K562 (cell line): ENCODE data around the gene SETX. TPM values are rescaled to one million over a fixed set of nuclear protein-coding genes. Genes with fewer than 3 reads are reported as not detected.
A peak's percentile ranks its signal among the peaks of the same experiment; 100 is the strongest.

Experiments used
- CREM ChIP-seq: IDR thresholded peaks from 2 replicates; pipeline ENCODE4 v1.6.1; 2014; ENCODE audit warnings: antibody characterized with exemption, low read depth
- ETV5 ChIP-seq: sonication (generic); formaldehyde crosslinking; IDR thresholded peaks from 2 replicates; pipeline ENCODE4 v1.4.0; 2020; ENCODE audit warnings: low read depth, mild to moderate bottlenecking, missing genetic modification reagents
- HDAC1 ChIP-seq, 2 experiments: fragments of 450-650 bp; IDR thresholded peaks; 2 replicates each; pipeline ENCODE4 v1.6.1; 2016 to 2017; ENCODE audit warnings: inconsistent platforms in 1 of 2, mild to moderate bottlenecking in 1 of 2, moderate library complexity in 1 of 2
- HMG20B ChIP-seq: fragments of 250-450 bp; sonication (Bioruptor Pico); IDR thresholded peaks from 2 replicates; pipeline ENCODE4 v1.5.0; 2021; ENCODE audit warnings: mild to moderate bottlenecking
- JUND ChIP-seq, 2 experiments: IDR thresholded peaks; 2 replicates in 1 of 2; 3 replicates in 1 of 2; pipeline ENCODE4 v1.6.1; 2011; ENCODE audit warnings: borderline replicate concordance in 2 of 2, low read depth in 2 of 2, low read length in 2 of 2, improper control_type of control experiment in 1 of 2, missing biosample characterization in 1 of 2, missing genetic modification characterization in 1 of 2, missing genetic modification reagents in 1 of 2
- NONO ChIP-seq, 2 experiments: fragments of 200-400 bp in 1 of 2; fragments of 450-650 bp in 1 of 2; formaldehyde crosslinking in 1 of 2; IDR thresholded peaks; 2 replicates each; pipeline ENCODE4 v1.6.1; 2017; ENCODE audit warnings: low read depth in 2 of 2, mild to moderate bottlenecking in 2 of 2, moderate library complexity in 2 of 2, low read length in 1 of 2
- PCBP1 ChIP-seq: fragments of 200-400 bp; formaldehyde crosslinking; IDR thresholded peaks from 2 replicates; pipeline ENCODE4 v1.6.1; 2018; ENCODE audit warnings: mild to moderate bottlenecking, low read depth, low read length; ENCODE audit not compliant: poor library complexity, severe bottlenecking
- PHF8 ChIP-seq: fragments of 200-600 bp; sonication (generic); IDR thresholded peaks from 2 replicates; pipeline ENCODE4 v1.6.1; 2012; ENCODE audit warnings: mixed run types, mild to moderate bottlenecking, inconsistent platforms, low read length, moderate library complexity, borderline replicate concordance
- POLR2B ChIP-seq: fragments of 450-650 bp; IDR thresholded peaks from 2 replicates; pipeline ENCODE4 v1.6.1; 2018; ENCODE audit warnings: low read depth; ENCODE audit not compliant: partially characterized antibody
- PTBP1 ChIP-seq: fragments of 200-400 bp; formaldehyde crosslinking; IDR thresholded peaks from 2 replicates; pipeline ENCODE4 v1.6.1; 2017; ENCODE audit warnings: low read depth, low read length
- SRF ChIP-seq, 2 experiments: fragments of 250-450, 450-650 bp in 1 of 2; sonication (Bioruptor Pico) in 1 of 2; sonication (generic) in 1 of 2; formaldehyde crosslinking; IDR thresholded peaks; 2 replicates each; pipeline versions ENCODE4 v1.5.0 to v1.5.1; 2020 to 2022; ENCODE audit warnings: mild to moderate bottlenecking in 1 of 2, missing genetic modification reagents in 1 of 2
- SUPT5H ChIP-seq: fragments of 450-650 bp; IDR thresholded peaks from 2 replicates; pipeline ENCODE4 v1.6.1; 2016
- TBP ChIP-seq: optimal IDR thresholded peaks from 2 replicates; pipeline ENCODE3; 2011; ENCODE audit warnings: low read depth, low read length, improper control_type of control experiment
- ZBTB1 ChIP-seq: sonication (generic); formaldehyde crosslinking; IDR thresholded peaks from 2 replicates; pipeline ENCODE4 v1.8.1; 2023; ENCODE audit warnings: missing genetic modification reagents, low read depth, mild to moderate bottlenecking, borderline replicate concordance
- ZBTB40 ChIP-seq, 2 experiments: fragments of 450-650 bp in 1 of 2; sonication (generic) in 1 of 2; formaldehyde crosslinking in 1 of 2; IDR thresholded peaks; 2 replicates each; pipeline versions ENCODE4 v1.7.1 to v1.9.0; 2016 to 2022; ENCODE audit warnings: inconsistent platforms in 1 of 2, mild to moderate bottlenecking in 1 of 2, missing genetic modification reagents in 1 of 2
- ZNF133 ChIP-seq: fragments of 250-450 bp; sonication (Bioruptor Pico); IDR thresholded peaks from 2 replicates; pipeline ENCODE4 v1.4.0; 2020; ENCODE audit warnings: mild to moderate bottlenecking
- polyA plus RNA-seq, 8 experiments: library from polyadenylated mRNA; depleted of rRNA in 4 of 8; stranded (reverse) in 5 of 8; unstranded in 3 of 8; fragments of >200 nt; fragmentation: Nextera tagmentation in 2 of 8; fragmentation: Illumina TruSeq in 1 of 8; extraction: Ambion mirVana in 2 of 8; extraction: Trizol in 1 of 8; gene quantifications; 2 replicates each; pipeline versions ENCODE4 v1.2.1 to v1.2.3, GENCODE V29; 2011 to 2014; ENCODE audit warnings: inconsistent platforms in 1 of 8, missing spikeins in 1 of 8
- total RNA-seq, 7 experiments: library from RNA; depleted of rRNA in 6 of 7; stranded (reverse); fragments of >200 nt in 6 of 7; fragmentation: Illumina TruSeq in 2 of 7; extraction: Trizol in 2 of 7; gene quantifications; 2 replicates each; pipeline versions ENCODE4 v1.2.1 to v1.2.3, GENCODE V29; 2011 to 2021; ENCODE audit warnings: low replicate concordance in 1 of 7
- TF ChIP-seq, protein P1 (sequence below): fragments of 250-450 bp; sonication (Bioruptor Pico); IDR thresholded peaks from 2 replicates; pipeline ENCODE4 v1.8.0; 2021; ENCODE audit warnings: borderline replicate concordance, mild to moderate bottlenecking, moderate library complexity; ENCODE audit not compliant: poor library complexity, severe bottlenecking

Gene SETX
- total and polyA plus RNA-seq, 9 of the 15 experiments (the other 6 are each of a cell fraction or from before 2014, with no cell fraction given) = 8.7 to 45.7 (median 28.7) TPM

DNA sequence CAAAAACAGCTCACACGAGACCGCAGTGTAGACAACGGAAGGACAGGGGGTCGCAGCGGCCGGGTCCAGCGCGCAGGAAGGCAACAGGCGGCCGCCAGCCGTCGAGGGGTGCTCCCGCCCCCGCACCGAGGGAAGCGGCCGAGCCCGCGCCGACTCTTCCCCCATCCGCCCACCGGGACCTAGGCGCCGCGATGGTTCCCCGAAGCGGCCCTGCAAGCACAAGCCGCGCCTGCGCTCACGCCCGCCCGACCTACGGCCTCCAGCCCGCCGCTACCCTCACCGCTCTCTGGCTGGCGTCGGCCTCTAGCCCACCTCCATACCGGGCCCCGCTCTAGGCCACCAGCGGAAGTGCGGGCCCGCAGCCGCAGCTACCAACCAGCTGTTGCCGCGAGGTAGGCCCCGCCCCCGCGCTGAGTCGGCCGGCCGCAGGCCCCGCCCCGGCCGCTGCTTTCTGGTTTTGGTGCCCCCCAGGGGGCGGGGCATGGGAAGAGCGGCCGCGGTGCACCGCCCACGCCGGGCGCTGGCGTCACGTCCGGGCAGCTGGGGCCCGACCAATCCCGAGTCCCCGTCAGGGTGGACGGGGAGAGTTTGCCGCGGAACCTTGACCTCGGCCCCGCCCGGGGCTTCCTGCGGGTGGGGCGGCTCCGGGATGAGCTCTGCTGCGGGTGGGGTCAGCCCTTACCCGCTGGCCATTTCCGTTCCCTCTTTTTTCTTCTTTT, at the start of gene SETX (continued):
- TF ChIP-seq ZBTB40 (IDR thresholded peaks at IDR 0.05) (peak; percentile 90), ZBTB40 (CRISPR knock-in tag; IDR thresholded peaks at IDR 0.05) (no peak), ZNF133 (CRISPR knock-in tag) (no peak), CREM (peak; percentile 91), HMG20B (CRISPR knock-in tag) (no peak), HDAC1 (IDR thresholded peaks at IDR 0.05) (peak in 1 of 2 experiments; percentile 89; a peak in 2 of 4 replicates), JUND (IDR thresholded peaks at IDR 0.05; ENCODE audit: borderline replicate concordance, low read depth, low read length) (peak; percentile 49; the same call in 1 of the 2 replicates), JUND (tag; IDR thresholded peaks at IDR 0.05; ENCODE audit: borderline replicate concordance, low read depth, low read length) (no peak; the same call in 2 of the 3 replicates), NONO (IDR thresholded peaks at IDR 0.05; ENCODE audit: low read depth in 2 of 2, low read length in 1 of 2) (peak in 1 of 2 experiments; percentile 92; a peak in 2 of 4 replicates), PCBP1 (peak; percentile 93), PTBP1 (no peak), PHF8 (peak; percentile 97), ZBTB1 (CRISPR knock-in tag) (peak; percentile 76; the same call in 1 of the 2 replicates), SRF (CRISPR knock-in tag; IDR thresholded peaks at IDR 0.05) (peak in 1 of 2 experiments; percentile 20; a peak in 1 of 4 replicates), TBP (peak; percentile 82), ETV5 (CRISPR knock-in tag) (peak; percentile 47), SUPT5H (peak; percentile 92), POLR2B (peak; percentile 87)
- TF ChIP-seq, protein P1, sequence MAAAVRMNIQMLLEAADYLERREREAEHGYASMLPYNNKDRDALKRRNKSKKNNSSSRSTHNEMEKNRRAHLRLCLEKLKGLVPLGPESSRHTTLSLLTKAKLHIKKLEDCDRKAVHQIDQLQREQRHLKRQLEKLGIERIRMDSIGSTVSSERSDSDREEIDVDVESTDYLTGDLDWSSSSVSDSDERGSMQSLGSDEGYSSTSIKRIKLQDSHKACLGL (CRISPR knock-in tag) = no peak
